DOHH2 (cell line): ENCODE data around the gene TIGIT.

Experiments
- H3F3A ChIP-seq: fragments of 200-600 bp; sonication (generic), shearing (Covaris generic); 2 replicates; pipeline ENCODE4 v1.6.0; 2016; ENCODE audit warnings: antibody characterized with exemption, mild to moderate bottlenecking; ENCODE audit not compliant: control insufficient read depth, insufficient read depth
- H3K27ac ChIP-seq: fragments of 200-600 bp; sonication (generic); 2 replicates; pipeline ENCODE4 v1.5.1; 2014; ENCODE audit warnings: low read depth, mild to moderate bottlenecking, low read length, moderate library complexity
- H3K27me3 ChIP-seq: fragments of 200-600 bp; sonication (generic); 2 replicates; pipeline ENCODE4 v1.6.1; 2014; ENCODE audit warnings: mild to moderate bottlenecking, low read length, mixed read lengths; ENCODE audit not compliant: control insufficient read depth
- H3K36me3 ChIP-seq: fragments of 200-600 bp; sonication (generic); 2 replicates; pipeline ENCODE4 v1.6.1; 2014; ENCODE audit warnings: mild to moderate bottlenecking, low read length, moderate library complexity, mixed read lengths; ENCODE audit not compliant: control insufficient read depth
- H3K4me1 ChIP-seq: fragments of 200-600 bp; sonication (generic); 2 replicates; pipeline ENCODE4 v1.6.1; 2014; ENCODE audit warnings: mild to moderate bottlenecking, low read length, mixed read lengths; ENCODE audit not compliant: control insufficient read depth
- H3K4me2 ChIP-seq: fragments of 200-600 bp; sonication (generic); 2 replicates; pipeline ENCODE4 v1.6.0; 2014; ENCODE audit warnings: mild to moderate bottlenecking, low read length, moderate library complexity
- H3K4me3 ChIP-seq: fragments of 200-600 bp; sonication (generic); 2 replicates; pipeline ENCODE4 v1.5.1; 2014; ENCODE audit warnings: mild to moderate bottlenecking, low read length, mixed read lengths
- H3K79me2 ChIP-seq: fragments of 200-600 bp; sonication (generic); 2 replicates; pipeline ENCODE4 v1.6.1; 2014; ENCODE audit warnings: mild to moderate bottlenecking, low read length, mixed read lengths; ENCODE audit not compliant: control insufficient read depth
- H3K9me2 ChIP-seq: fragments of 200-600 bp; sonication (generic); replicated peaks from 2 replicates; pipeline ENCODE4 v1.6.1; 2014; ENCODE audit warnings: mild to moderate bottlenecking, low read length, mixed read lengths; ENCODE audit not compliant: control insufficient read depth
- H3K9me3 ChIP-seq: fragments of 200-600 bp; sonication (generic); 2 replicates; pipeline ENCODE4 v1.6.1; 2014; ENCODE audit warnings: antibody characterized with exemption, low read length, mixed read lengths; ENCODE audit not compliant: control insufficient read depth, insufficient read depth
- H4K20me1 ChIP-seq: fragments of 200-600 bp; sonication (generic); 2 replicates; pipeline ENCODE4 v1.6.0; 2014; ENCODE audit warnings: low read depth, mild to moderate bottlenecking, antibody characterized with exemption, low read length, moderate library complexity; ENCODE audit not compliant: control insufficient read depth, insufficient read depth
- CTCF ChIP-seq: fragments of 200-600 bp; sonication (generic); IDR thresholded peaks from one replicate; pipeline ENCODE4 v1.5.1; 2014; ENCODE audit warnings: antibody characterized with exemption, mild to moderate bottlenecking, low read depth, low read length; ENCODE audit not compliant: poor library complexity, severe bottlenecking
- EZH2phosphoT487 ChIP-seq: fragments of 200-600 bp; sonication (generic); IDR thresholded peaks from 2 replicates; pipeline ENCODE4 v1.6.1; 2017; ENCODE audit warnings: borderline replicate concordance, mild to moderate bottlenecking, antibody characterized with exemption, low read length, moderate library complexity, mixed read lengths

TIGIT gene

GRCh38 chr3:114295946-114296345 lies 2.1 kb downstream of the TIGIT start:
- TF ChIP-seq CTCF (no peak), EZH2phosphoT487 (no peak)
- Histone ChIP-seq H3K4me2 (no peak overlapping the region), H4K20me1 (no peaks in the 10 kb centered on the region), H3K9me2 (no peaks in the 10 kb centered on the region), H3K27me3 (no peaks in the 10 kb centered on the region), H3K4me1 (peaks cover 9% of the 10 kb centered on the region), H3K79me2 (no peaks in the 10 kb centered on the region), H3K36me3 (no peaks in the 10 kb centered on the region), H3F3A (no peaks in the 10 kb centered on the region), H3K27ac (no peak overlapping the region), H3K9me3 (no peaks in the 10 kb centered on the region), H3K4me3 (no peak overlapping the region)

DNA sequence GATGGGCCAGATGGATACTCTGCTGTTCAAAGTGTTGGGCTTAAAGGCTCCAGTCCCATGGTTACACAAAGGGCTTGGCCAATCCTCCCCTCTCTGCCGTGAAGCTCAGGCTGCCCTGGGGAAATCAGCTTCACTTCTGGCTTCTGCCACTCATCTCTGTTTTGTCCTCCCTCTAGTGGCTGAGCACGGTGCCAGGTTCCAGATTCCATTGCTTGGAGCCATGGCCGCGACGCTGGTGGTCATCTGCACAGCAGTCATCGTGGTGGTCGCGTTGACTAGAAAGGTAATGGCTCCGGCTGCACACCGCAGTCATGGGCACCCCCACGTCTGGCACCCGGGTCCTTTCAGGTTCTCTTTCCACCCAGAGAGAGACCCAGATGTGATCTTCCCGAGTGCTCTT lies 5.6 kb downstream of the TIGIT start:
- no peaks in the 10 kb centered on the region for H3K27me3 ChIP-seq
- no peaks in the 10 kb centered on the region for H3F3A ChIP-seq
- H3K9me2 ChIP-seq = no peaks in the 10 kb centered on the region
- no peaks in the 10 kb centered on the region for H3K9me3 ChIP-seq
- H3K4me1 ChIP-seq = no peaks in the 10 kb centered on the region
- TF ChIP-seq CTCF (peak; percentile 58), EZH2phosphoT487 (no peak)
- no peak overlapping the region for H3K4me3 ChIP-seq
- H4K20me1 ChIP-seq = no peaks in the 10 kb centered on the region
- no peaks in the 10 kb centered on the region for H3K36me3 ChIP-seq
- H3K79me2 ChIP-seq = no peaks in the 10 kb centered on the region
- no peak overlapping the region for H3K4me2 ChIP-seq
- H3K27ac ChIP-seq = no peak overlapping the region

- Histone ChIP-seq H3K27ac (no peak overlapping the region), H3K79me2 (no peaks in the 10 kb centered on the region), H3F3A (no peaks in the 10 kb centered on the region), H3K9me2 (no peaks in the 10 kb centered on the region), H3K4me1 (no peaks in the 10 kb centered on the region; the same call in none of the 2 replicates), H4K20me1 (no peaks in the 10 kb centered on the region), H3K9me3 (no peaks in the 10 kb centered on the region), H3K36me3 (no peaks in the 10 kb centered on the region), H3K27me3 (no peaks in the 10 kb centered on the region), H3K4me3 (no peak overlapping the region), H3K4me2 (no peak overlapping the region)
- no peak for TF ChIP-seq EZH2phosphoT487
- no peak for TF ChIP-seq CTCF
Measured at GRCh38 chr3:114299941-114300624, 6.3 kb downstream of the TIGIT start.
